Measurements from ENCODE around the gene ARMC9.

Gene ARMC9

DNA sequence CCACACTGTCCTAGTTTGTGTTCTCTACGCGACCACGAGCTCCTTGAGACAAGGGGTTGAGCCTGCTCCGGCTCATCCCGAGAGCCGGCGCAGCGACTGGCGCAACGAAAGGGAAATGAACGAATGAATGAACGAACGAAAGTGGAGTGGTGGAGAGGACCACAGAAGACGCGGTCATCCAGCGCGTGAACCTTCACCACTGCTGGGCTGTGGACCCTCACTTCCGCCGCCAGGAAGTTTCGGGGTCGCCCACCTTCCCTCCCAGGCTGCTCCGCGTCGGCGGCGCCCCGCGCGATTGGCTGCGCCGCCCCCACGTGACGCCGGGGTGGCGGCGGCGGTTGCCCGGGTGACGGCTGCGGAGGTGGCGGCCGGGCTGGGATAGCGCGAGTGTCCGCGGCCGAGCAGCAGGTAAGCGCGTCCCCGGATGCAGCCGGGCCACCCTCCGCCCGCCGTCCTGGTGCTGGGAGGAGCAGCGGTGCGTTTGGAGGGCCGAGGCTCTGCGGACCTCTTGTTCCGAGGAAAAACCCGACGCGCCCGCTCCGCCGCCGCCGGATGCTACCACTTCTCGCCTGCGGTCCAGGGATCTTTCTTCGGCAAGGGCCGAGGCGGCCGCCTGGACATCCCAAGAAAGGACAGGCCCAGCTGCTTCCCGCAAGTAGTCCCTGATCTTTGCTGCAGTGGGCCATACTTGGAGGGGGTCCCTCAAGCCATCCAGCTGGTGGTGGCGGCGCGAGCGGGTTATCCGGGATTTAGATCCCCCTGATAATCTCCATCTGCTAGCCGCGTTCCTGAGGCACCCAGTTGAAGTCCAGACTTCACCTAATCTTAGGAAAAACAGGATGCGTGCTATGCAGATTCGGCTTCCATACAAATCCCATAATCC lies at the start of gene ARMC9 (continued):
- TF ChIP-seq ZNF146 (tag by site-specific recombination; IDR thresholded peaks at IDR 0.05) (no peak), ZNF571 (tag by site-specific recombination; IDR thresholded peaks at IDR 0.05) (no peak), ZNF600 (tag by site-specific recombination; IDR thresholded peaks at IDR 0.05) (peak; percentile 52; the same call in 1 of the 2 replicates)

DNA sequence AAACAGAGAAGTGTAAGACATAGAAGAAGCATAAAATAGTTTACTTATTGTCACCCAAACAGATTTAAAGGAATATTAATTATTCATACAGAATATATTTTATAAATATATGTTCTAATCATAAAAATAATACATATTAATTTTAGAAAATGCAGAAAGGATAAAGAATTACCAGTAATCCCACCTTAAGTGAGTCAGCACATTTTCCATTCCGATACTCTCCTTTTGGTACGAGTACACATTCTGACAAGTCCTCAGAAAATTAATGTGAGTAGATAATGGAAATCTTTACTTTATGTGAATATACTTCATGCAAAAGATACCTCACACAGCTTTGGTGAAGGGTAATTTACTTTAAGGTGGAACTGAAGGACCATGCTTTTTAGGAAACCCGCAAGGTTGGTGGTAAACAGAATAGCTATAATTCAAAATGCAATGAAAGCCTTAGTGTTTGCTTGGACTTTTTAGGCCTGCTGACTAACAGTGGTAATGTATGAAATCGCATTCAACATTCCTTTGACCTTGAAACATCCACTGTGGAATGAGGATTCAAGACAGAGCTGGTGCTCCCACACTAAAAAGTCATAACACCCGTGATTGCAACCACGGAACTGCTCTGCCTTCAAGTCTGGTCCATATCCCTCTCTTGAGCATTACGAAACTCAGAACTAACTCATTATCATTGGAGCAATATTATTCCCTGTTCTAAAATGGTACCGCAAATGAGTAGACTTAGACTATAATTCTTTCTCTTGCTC lies 45.5 kb upstream of the ARMC9 start:
- CTCF ChIA-PET, result interaction anchor here (0.6 kb wide), 1 partner anchor 37 kb away, joined by 3 read pairs; no protein-coding TSS in a partner anchor
- TF ChIP-seq, protein P1, sequence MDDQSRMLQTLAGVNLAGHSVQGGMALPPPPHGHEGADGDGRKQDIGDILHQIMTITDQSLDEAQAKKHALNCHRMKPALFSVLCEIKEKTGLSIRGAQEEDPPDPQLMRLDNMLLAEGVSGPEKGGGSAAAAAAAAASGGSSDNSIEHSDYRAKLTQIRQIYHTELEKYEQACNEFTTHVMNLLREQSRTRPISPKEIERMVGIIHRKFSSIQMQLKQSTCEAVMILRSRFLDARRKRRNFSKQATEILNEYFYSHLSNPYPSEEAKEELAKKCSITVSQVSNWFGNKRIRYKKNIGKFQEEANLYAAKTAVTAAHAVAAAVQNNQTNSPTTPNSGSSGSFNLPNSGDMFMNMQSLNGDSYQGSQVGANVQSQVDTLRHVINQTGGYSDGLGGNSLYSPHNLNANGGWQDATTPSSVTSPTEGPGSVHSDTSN (CRISPR knock-in tag; IDR thresholded peaks at IDR 0.05), result no peak
- Histone ChIP-seq H3K27ac (ENCODE audit: extremely low read depth, low read depth, low read length) (no peak overlapping the region), H3K36me3 (ENCODE audit: control insufficient read depth in 2 of 2, insufficient read depth in 1 of 2, low read length in 2 of 2) (peaks cover 22 to 66% of the 10 kb centered on the region in 2 experiments), H3K9me3 (ENCODE audit: control insufficient read depth, insufficient read depth, low read depth, low read length) (no peaks in the 10 kb centered on the region), H3K4me3 (ENCODE audit: low read depth, low read length) (no peak overlapping the region), H3K4me1 (ENCODE audit: control insufficient read depth, insufficient read depth, low read length) (no peaks in the 10 kb centered on the region)
- POLR2A ChIA-PET, result interaction anchor here (0.6 kb wide), 1 partner anchor 12 kb away, joined by 3 read pairs; no protein-coding TSS in a partner anchor

DNA sequence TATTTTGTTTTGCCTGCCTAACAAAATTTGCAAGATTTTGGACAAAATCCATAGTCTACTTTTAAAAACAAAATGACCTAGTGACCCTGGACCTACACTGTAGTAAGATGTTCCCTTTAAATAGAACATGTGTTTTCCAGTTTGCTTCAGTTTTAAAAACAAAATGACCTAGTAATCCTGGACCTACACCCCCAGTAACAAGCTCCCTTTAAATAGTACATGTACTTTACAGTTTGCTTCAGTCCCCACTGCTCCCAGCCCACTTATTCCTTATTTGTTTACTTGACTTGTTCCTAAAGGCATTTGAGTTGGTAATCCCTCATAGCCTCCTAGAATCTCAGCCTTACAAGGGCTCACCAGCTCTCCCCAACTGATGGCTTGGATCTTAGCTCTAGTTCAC lies 39.1 kb upstream of the ARMC9 start:
- CTCF ChIA-PET, result interaction anchor here (1.4 kb wide), 1 partner anchor 11 kb away, joined by 3 read pairs; no protein-coding TSS in a partner anchor
- Histone ChIP-seq H3K4me1 (ENCODE audit: control insufficient read depth, insufficient read depth, low read length) (no peaks in the 10 kb centered on the region), H3K4me3 (ENCODE audit: low read depth, low read length) (no peak overlapping the region), H3K27ac (ENCODE audit: extremely low read depth, low read depth, low read length) (no peak overlapping the region), H3K36me3 (ENCODE audit: control insufficient read depth in 2 of 2, insufficient read depth in 1 of 2, low read length in 2 of 2) (peaks cover 21 to 63% of the 10 kb centered on the region in 2 experiments), H3K9me3 (ENCODE audit: control insufficient read depth, insufficient read depth, low read depth, low read length) (no peaks in the 10 kb centered on the region)
- POLR2A ChIA-PET, result no interaction called here
- TF ChIP-seq ZNF555 (tag by site-specific recombination; conservative IDR thresholded peaks at IDR 0.05), result no peak
- TF ChIP-seq PRDM1 (tag by site-specific recombination; IDR thresholded peaks at IDR 0.05), result no peak
- no peak for TF ChIP-seq ZNF623 (tag by site-specific recombination; IDR thresholded peaks at IDR 0.05)
- no peak for TF ChIP-seq ZNF830 (tag by site-specific recombination; IDR thresholded peaks at IDR 0.05; ENCODE audit: low read depth)
- no peak for TF ChIP-seq ZNF571 (tag by site-specific recombination; IDR thresholded peaks at IDR 0.05)
- no peak for TF ChIP-seq TCF7L2 (IDR thresholded peaks at IDR 0.05; ENCODE audit: borderline replicate concordance, low read depth, low read length)
- no peak for TF ChIP-seq ZNF660 (tag by site-specific recombination; IDR thresholded peaks at IDR 0.05)
- TF ChIP-seq ZNF155 (tag by site-specific recombination; IDR thresholded peaks at IDR 0.05), result no peak
- no peak for TF ChIP-seq BCL11A (tag by site-specific recombination; IDR thresholded peaks at IDR 0.05; ENCODE audit: low read depth)
- no peak for TF ChIP-seq FEZF1 (tag by site-specific recombination; IDR thresholded peaks at IDR 0.05)
- TF ChIP-seq, protein P2, sequence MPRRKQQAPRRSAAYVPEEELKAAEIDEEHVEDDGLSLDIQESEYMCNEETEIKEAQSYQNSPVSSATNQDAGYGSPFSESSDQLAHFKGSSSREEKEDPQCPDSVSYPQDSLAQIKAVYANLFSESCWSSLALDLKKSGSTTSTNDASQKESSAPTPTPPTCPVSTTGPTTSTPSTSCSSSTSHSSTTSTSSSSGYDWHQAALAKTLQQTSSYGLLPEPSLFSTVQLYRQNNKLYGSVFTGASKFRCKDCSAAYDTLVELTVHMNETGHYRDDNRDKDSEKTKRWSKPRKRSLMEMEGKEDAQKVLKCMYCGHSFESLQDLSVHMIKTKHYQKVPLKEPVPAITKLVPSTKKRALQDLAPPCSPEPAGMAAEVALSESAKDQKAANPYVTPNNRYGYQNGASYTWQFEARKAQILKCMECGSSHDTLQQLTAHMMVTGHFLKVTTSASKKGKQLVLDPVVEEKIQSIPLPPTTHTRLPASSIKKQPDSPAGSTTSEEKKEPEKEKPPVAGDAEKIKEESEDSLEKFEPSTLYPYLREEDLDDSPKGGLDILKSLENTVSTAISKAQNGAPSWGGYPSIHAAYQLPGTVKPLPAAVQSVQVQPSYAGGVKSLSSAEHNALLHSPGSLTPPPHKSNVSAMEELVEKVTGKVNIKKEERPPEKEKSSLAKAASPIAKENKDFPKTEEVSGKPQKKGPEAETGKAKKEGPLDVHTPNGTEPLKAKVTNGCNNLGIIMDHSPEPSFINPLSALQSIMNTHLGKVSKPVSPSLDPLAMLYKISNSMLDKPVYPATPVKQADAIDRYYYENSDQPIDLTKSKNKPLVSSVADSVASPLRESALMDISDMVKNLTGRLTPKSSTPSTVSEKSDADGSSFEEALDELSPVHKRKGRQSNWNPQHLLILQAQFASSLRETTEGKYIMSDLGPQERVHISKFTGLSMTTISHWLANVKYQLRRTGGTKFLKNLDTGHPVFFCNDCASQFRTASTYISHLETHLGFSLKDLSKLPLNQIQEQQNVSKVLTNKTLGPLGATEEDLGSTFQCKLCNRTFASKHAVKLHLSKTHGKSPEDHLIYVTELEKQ (tag by site-specific recombination; IDR thresholded peaks at IDR 0.05; ENCODE audit: borderline replicate concordance), result no peak
- no peak for TF ChIP-seq ZNF510 (tag by site-specific recombination; IDR thresholded peaks at IDR 0.05; ENCODE audit: insufficient replicate concordance)
- TF ChIP-seq, protein P3, sequence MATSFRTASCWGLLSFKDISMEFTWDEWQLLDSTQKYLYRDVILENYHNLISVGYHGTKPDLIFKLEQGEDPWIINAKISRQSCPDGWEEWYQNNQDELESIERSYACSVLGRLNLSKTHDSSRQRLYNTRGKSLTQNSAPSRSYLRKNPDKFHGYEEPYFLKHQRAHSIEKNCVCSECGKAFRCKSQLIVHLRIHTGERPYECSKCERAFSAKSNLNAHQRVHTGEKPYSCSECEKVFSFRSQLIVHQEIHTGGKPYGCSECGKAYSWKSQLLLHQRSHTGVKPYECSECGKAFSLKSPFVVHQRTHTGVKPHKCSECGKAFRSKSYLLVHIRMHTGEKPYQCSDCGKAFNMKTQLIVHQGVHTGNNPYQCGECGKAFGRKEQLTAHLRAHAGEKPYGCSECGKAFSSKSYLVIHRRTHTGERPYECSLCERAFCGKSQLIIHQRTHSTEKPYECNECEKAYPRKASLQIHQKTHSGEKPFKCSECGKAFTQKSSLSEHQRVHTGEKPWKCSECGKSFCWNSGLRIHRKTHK (tag by site-specific recombination; IDR thresholded peaks at IDR 0.05), result no peak
- TF ChIP-seq ZNF626 (tag by site-specific recombination; IDR thresholded peaks at IDR 0.05), result no peak
- no peak for TF ChIP-seq ZNF394 (tag by site-specific recombination; IDR thresholded peaks at IDR 0.05; ENCODE audit: borderline replicate concordance)
- TF ChIP-seq, protein P4, sequence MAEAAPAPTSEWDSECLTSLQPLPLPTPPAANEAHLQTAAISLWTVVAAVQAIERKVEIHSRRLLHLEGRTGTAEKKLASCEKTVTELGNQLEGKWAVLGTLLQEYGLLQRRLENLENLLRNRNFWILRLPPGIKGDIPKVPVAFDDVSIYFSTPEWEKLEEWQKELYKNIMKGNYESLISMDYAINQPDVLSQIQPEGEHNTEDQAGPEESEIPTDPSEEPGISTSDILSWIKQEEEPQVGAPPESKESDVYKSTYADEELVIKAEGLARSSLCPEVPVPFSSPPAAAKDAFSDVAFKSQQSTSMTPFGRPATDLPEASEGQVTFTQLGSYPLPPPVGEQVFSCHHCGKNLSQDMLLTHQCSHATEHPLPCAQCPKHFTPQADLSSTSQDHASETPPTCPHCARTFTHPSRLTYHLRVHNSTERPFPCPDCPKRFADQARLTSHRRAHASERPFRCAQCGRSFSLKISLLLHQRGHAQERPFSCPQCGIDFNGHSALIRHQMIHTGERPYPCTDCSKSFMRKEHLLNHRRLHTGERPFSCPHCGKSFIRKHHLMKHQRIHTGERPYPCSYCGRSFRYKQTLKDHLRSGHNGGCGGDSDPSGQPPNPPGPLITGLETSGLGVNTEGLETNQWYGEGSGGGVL (tag by site-specific recombination; IDR thresholded peaks at IDR 0.05), result no peak
- TF ChIP-seq, protein P5, sequence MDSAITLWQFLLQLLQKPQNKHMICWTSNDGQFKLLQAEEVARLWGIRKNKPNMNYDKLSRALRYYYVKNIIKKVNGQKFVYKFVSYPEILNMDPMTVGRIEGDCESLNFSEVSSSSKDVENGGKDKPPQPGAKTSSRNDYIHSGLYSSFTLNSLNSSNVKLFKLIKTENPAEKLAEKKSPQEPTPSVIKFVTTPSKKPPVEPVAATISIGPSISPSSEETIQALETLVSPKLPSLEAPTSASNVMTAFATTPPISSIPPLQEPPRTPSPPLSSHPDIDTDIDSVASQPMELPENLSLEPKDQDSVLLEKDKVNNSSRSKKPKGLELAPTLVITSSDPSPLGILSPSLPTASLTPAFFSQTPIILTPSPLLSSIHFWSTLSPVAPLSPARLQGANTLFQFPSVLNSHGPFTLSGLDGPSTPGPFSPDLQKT (IDR thresholded peaks at IDR 0.05; ENCODE audit: borderline replicate concordance, low read depth, low read length), result no peak
- TF ChIP-seq ZNF677 (tag by site-specific recombination; IDR thresholded peaks at IDR 0.05), result no peak
